H1 (cell line): ENCODE results near the gene RYR3. TPM values are rescaled to one million over a fixed set of nuclear protein-coding genes. Genes with fewer than 3 reads are reported as not detected.

Experiments
- CTCF ChIA-PET: fragments of 300-600 bp; sonication (Branson Sonifier 250); formaldehyde crosslinking; loops from one replicate; lab custom pipeline; 2021; ENCODE audit not compliant: partially characterized antibody; lab: Charles Lee
- POLR2A ChIA-PET: fragments of 300-600 bp; sonication (Branson Sonifier 250); formaldehyde crosslinking; loops from one replicate; lab custom pipeline; 2021; ENCODE audit warnings: inconsistent platforms; ENCODE audit not compliant: partially characterized antibody; lab: Charles Lee
- DNase-seq, 2 experiments: peaks; one replicate each; pipeline versions ENCODE4 v3.0.0 to v3.0.0-alpha.2; 2010 to 2022; ENCODE audit warnings: low spot score in 2 of 2, low read depth in 1 of 2, mixed read lengths in 1 of 2
- FAIRE-seq: peaks from 2 replicates; lab custom pipeline; 2011; peaks lifted over from hg19 to GRCh38; lab: Jason Lieb, UNC
- H2AFZ ChIP-seq: 2 replicates; pipeline ENCODE4 v1.8.1; 2012; ENCODE audit warnings: low read length, inconsistent platforms
- H2AK5ac ChIP-seq: 2 replicates; pipeline ENCODE4 v1.6.1; 2013; ENCODE audit warnings: low read depth, low read length
- H2BK120ac ChIP-seq: replicated peaks from 2 replicates; pipeline ENCODE3; 2013; ENCODE audit warnings: low read depth, low read length, inconsistent platforms
- H2BK12ac ChIP-seq: 2 replicates; pipeline ENCODE4 v1.6.1; 2013; ENCODE audit warnings: low read depth, low read length
- H2BK15ac ChIP-seq: 2 replicates; pipeline ENCODE4 v1.6.1; 2013; ENCODE audit warnings: low read length
- H2BK20ac ChIP-seq: 2 replicates; pipeline ENCODE4 v1.6.1; 2013; ENCODE audit warnings: low read length
- H2BK5ac ChIP-seq: 2 replicates; pipeline ENCODE4 v1.6.1; 2013; ENCODE audit warnings: low read depth, low read length
- H3K14ac ChIP-seq: 2 replicates; pipeline ENCODE4 v1.6.1; 2013; ENCODE audit warnings: inconsistent platforms; ENCODE audit not compliant: insufficient read length
- H3K18ac ChIP-seq: 2 replicates; pipeline ENCODE4 v1.6.1; 2013; ENCODE audit warnings: low read length; ENCODE audit errors: extremely low read depth
- H3K23ac ChIP-seq: 2 replicates; pipeline ENCODE4 v1.6.1; 2013; ENCODE audit warnings: inconsistent platforms; ENCODE audit not compliant: insufficient read length
- H3K23me2 ChIP-seq: 2 replicates; pipeline ENCODE4 v1.6.1; 2013; ENCODE audit warnings: low read depth, low read length
- H3K27ac ChIP-seq: 2 replicates; pipeline ENCODE4 v1.6.1; 2011; ENCODE audit warnings: low read depth, low read length, inconsistent platforms
- H3K27me3 ChIP-seq, 4 experiments: replicated peaks in 1 of 4; 1 replicate in 1 of 4; 2 replicates in 3 of 4; pipeline versions ENCODE4 v1.6.1 to v1.8.1; 2011 to 2013; ENCODE audit warnings: low read length in 3 of 4, mild to moderate bottlenecking in 3 of 4, inconsistent platforms in 2 of 4, mixed read lengths in 2 of 4, moderate library complexity in 1 of 4; ENCODE audit not compliant: control insufficient read depth in 3 of 4, insufficient read depth in 3 of 4; ENCODE audit errors: extremely low read depth in 1 of 4
- H3K36me3 ChIP-seq, 4 experiments: 2 replicates each; pipeline versions ENCODE4 v1.6.1 to v1.8.1; 2011 to 2013; ENCODE audit warnings: mild to moderate bottlenecking in 4 of 4, low read length in 3 of 4, moderate library complexity in 2 of 4, control low read depth in 1 of 4, inconsistent platforms in 1 of 4; ENCODE audit not compliant: insufficient read depth in 4 of 4, control insufficient read depth in 2 of 4
- H3K4ac ChIP-seq: replicated peaks from 2 replicates; pipeline ENCODE3; 2013; ENCODE audit warnings: low read length, low read depth, mixed read lengths, inconsistent platforms; ENCODE audit not compliant: insufficient read length
- H3K4me1 ChIP-seq, 4 experiments: replicated peaks in 1 of 4; 1 replicate in 1 of 4; 2 replicates in 3 of 4; pipeline versions ENCODE4 v1.6.1 to v1.8.1; 2011 to 2013; ENCODE audit warnings: low read length in 3 of 4, inconsistent platforms in 2 of 4, mixed read lengths in 1 of 4; ENCODE audit not compliant: insufficient read depth in 4 of 4, control insufficient read depth in 3 of 4
- H3K4me2 ChIP-seq, 2 experiments: 2 replicates each; pipeline versions ENCODE4 v1.6.1 to v1.8.1; 2011 to 2013; ENCODE audit warnings: low read depth in 2 of 2, low read length in 2 of 2, control low read depth in 1 of 2, inconsistent platforms in 1 of 2, mild to moderate bottlenecking in 1 of 2; ENCODE audit not compliant: insufficient read depth in 1 of 2
- H3K4me3 ChIP-seq, 4 experiments: fragments of 200-600, 300-600 bp in 1 of 4; sonication (generic), shearing (Covaris generic), sonication (Bioruptor Twin) in 1 of 4; 2 replicates each; pipeline versions ENCODE4 v1.5.1 to v1.8.1; 2011 to 2016; ENCODE audit warnings: low read length in 4 of 4, low read depth in 3 of 4, control low read depth in 2 of 4, inconsistent platforms in 2 of 4, mild to moderate bottlenecking in 2 of 4, mixed read lengths in 1 of 4, moderate library complexity in 1 of 4; ENCODE audit not compliant: insufficient read depth in 2 of 4; ENCODE audit errors: extremely low read depth in 1 of 4
- H3K56ac ChIP-seq: replicated peaks from 2 replicates; pipeline ENCODE3; 2013; ENCODE audit warnings: low read depth, mild to moderate bottlenecking, mixed read lengths, low read length, inconsistent platforms; ENCODE audit not compliant: insufficient read length
- H3K79me1 ChIP-seq: 2 replicates; pipeline ENCODE4 v1.6.1; 2013; ENCODE audit warnings: low read depth, low read length, control low read depth
- H3K79me2 ChIP-seq, 2 experiments: 2 replicates each; pipeline versions ENCODE4 v1.6.1 to v1.8.1; 2012 to 2013; ENCODE audit warnings: low read length in 2 of 2, mild to moderate bottlenecking in 2 of 2, inconsistent platforms in 1 of 2; ENCODE audit not compliant: insufficient read depth in 2 of 2, control insufficient read depth in 1 of 2
- H3K9ac ChIP-seq, 4 experiments: replicated peaks in 1 of 4; 1 replicate in 1 of 4; 2 replicates in 3 of 4; pipeline versions ENCODE4 v1.6.1 to v1.8.1; 2011 to 2013; ENCODE audit warnings: low read depth in 3 of 4, low read length in 3 of 4, control low read depth in 2 of 4, mild to moderate bottlenecking in 2 of 4, moderate library complexity in 2 of 4, inconsistent platforms in 1 of 4; ENCODE audit errors: extremely low read depth in 1 of 4
- H3K9me3 ChIP-seq, 2 experiments: 2 replicates each; pipeline versions ENCODE4 v1.6.1 to v1.8.1; 2012 to 2013; ENCODE audit warnings: mild to moderate bottlenecking in 2 of 2, moderate library complexity in 2 of 2, control low read depth in 1 of 2, inconsistent platforms in 1 of 2, low read depth in 1 of 2, low read length in 1 of 2, mixed read lengths in 1 of 2; ENCODE audit not compliant: insufficient read depth in 2 of 2
- H4K20me1 ChIP-seq, 2 experiments: replicated peaks in 1 of 2; 2 replicates each; pipeline versions ENCODE3 to v1.8.1; 2011 to 2013; ENCODE audit warnings: inconsistent platforms in 2 of 2, low read length in 2 of 2, mild to moderate bottlenecking in 1 of 2; ENCODE audit not compliant: insufficient read depth in 2 of 2, control insufficient read depth in 1 of 2
- H4K5ac ChIP-seq: 2 replicates; pipeline ENCODE4 v1.6.1; 2013; ENCODE audit warnings: low read length, low read depth, mixed read lengths, inconsistent platforms; ENCODE audit not compliant: insufficient read length
- H4K8ac ChIP-seq: 2 replicates; pipeline ENCODE4 v1.8.0; 2013; ENCODE audit warnings: mild to moderate bottlenecking, moderate library complexity, low read length, inconsistent platforms; ENCODE audit not compliant: insufficient read depth; ENCODE audit errors: extremely low read depth
- H4K91ac ChIP-seq: replicated peaks from 2 replicates; pipeline ENCODE3; 2013; ENCODE audit warnings: low read length, mixed read lengths, inconsistent platforms; ENCODE audit not compliant: insufficient read length
- BCL11A ChIP-seq, 2 experiments: IDR thresholded peaks; one replicate each; pipeline ENCODE4 v1.6.1; 2011; ENCODE audit warnings: low read depth in 2 of 2, low read length in 2 of 2, mild to moderate bottlenecking in 2 of 2
- CHD1 ChIP-seq: IDR thresholded peaks from 2 replicates; pipeline ENCODE4 v1.6.1; 2012; ENCODE audit warnings: low read depth, low read length, improper control_type of control experiment
- CHD2 ChIP-seq: IDR thresholded peaks from 2 replicates; pipeline ENCODE4 v1.6.1; 2012; ENCODE audit warnings: low read length, improper control_type of control experiment
- GTF2F1 ChIP-seq: IDR thresholded peaks from 2 replicates; pipeline ENCODE4 v1.6.1; 2012; ENCODE audit warnings: low read depth, low read length, improper control_type of control experiment, borderline replicate concordance
- HDAC6 ChIP-seq: IDR thresholded peaks from one replicate; pipeline ENCODE4 v1.7.1; 2012; ENCODE audit warnings: low read depth, mild to moderate bottlenecking, inconsistent platforms, low read length, moderate library complexity
- KDM4A ChIP-seq: IDR thresholded peaks from one replicate; pipeline ENCODE4 v1.7.1; 2012; ENCODE audit warnings: low read depth, mild to moderate bottlenecking, moderate library complexity, low read length, inconsistent platforms; ENCODE audit not compliant: severe bottlenecking
- MAFK ChIP-seq: IDR thresholded peaks from 2 replicates; pipeline ENCODE4 v1.6.1; 2012; ENCODE audit warnings: low read depth, mild to moderate bottlenecking, improper control_type of control experiment, low read length
- NRF1 ChIP-seq: IDR thresholded peaks from 2 replicates; pipeline ENCODE4 v1.6.1; 2011; ENCODE audit warnings: mild to moderate bottlenecking, low read depth, low read length, improper control_type of control experiment
- PHF8 ChIP-seq: fragments of 200-600 bp; sonication (generic); conservative IDR thresholded peaks from 2 replicates; pipeline ENCODE4 v1.7.1; 2012; ENCODE audit warnings: low read depth, mild to moderate bottlenecking, inconsistent platforms, low read length, moderate library complexity
- POLR2A ChIP-seq, 2 experiments: IDR thresholded peaks; 1 replicate in 1 of 2; 2 replicates in 1 of 2; pipeline ENCODE4 v1.6.1; 2011; ENCODE audit warnings: low read depth in 2 of 2, low read length in 2 of 2, mild to moderate bottlenecking in 2 of 2; ENCODE audit errors: control extremely low read depth in 1 of 2
- POLR2AphosphoS5 ChIP-seq: IDR thresholded peaks from 2 replicates; pipeline ENCODE4 v1.6.1; 2011; ENCODE audit warnings: low read depth, low read length
- POU5F1 ChIP-seq: IDR thresholded peaks from 2 replicates; pipeline ENCODE4 v1.6.1; 2011; ENCODE audit warnings: low read depth, mild to moderate bottlenecking, low read length, moderate library complexity
- RFX5 ChIP-seq: IDR thresholded peaks from 2 replicates; pipeline ENCODE4 v1.6.1; 2011; ENCODE audit warnings: low read depth, low read length, improper control_type of control experiment, borderline replicate concordance
- SP2 ChIP-seq: IDR thresholded peaks from 2 replicates; pipeline ENCODE4 v1.6.1; 2012; ENCODE audit warnings: mild to moderate bottlenecking, low read length, inconsistent platforms
- TAF1 ChIP-seq: IDR thresholded peaks from 2 replicates; pipeline ENCODE4 v1.6.1; 2011; ENCODE audit warnings: mild to moderate bottlenecking, low read depth, low read length
- TBP ChIP-seq: IDR thresholded peaks from 2 replicates; pipeline ENCODE4 v1.6.1; 2011; ENCODE audit warnings: low read depth, low read length, improper control_type of control experiment
- WGBS, 2 experiments: shearing (Covaris generic) in 1 of 2; methylation state at CpG; one replicate each; pipeline versions ENCODE4 v1.1.6 to v1.1.7; 2013 to 2015; ENCODE audit warnings: low lambda C conversion rate in 2 of 2, mixed read lengths in 2 of 2, inconsistent platforms in 1 of 2, low coverage in 1 of 2, missing lambda C conversion rate in 1 of 2; ENCODE audit not compliant: insufficient replicate concordance in 2 of 2, insufficient coverage in 1 of 2, insufficient read length in 1 of 2; ENCODE audit errors: extremely low coverage in 1 of 2, missing lambda C conversion rate in 1 of 2; 5-methylcytosine and 5-hydroxymethylcytosine counted together
- polyA plus RNA-seq, 7 experiments: library from polyadenylated mRNA; depleted of rRNA in 3 of 7; stranded (reverse) in 5 of 7; unstranded in 2 of 7; fragments of >200 nt in 5 of 7; fragments of 200-250 nt in 2 of 7; gene quantifications; 1 replicate in 5 of 7; 2 replicates in 1 of 7; 4 replicates in 1 of 7; pipeline versions ENCODE4 v1.2.1 to v1.2.3, GENCODE V29; 2011 to 2013; ENCODE audit warnings: missing spikeins in 2 of 7, mixed read lengths in 2 of 7
- total RNA-seq: library from RNA; stranded (reverse); fragmentation: NEBNext Ultra II Directional; extraction: Animal tissue kit (Norgen Biotek cat#: 25700); gene quantifications from 2 replicates; pipeline ENCODE4 v1.2.1, GENCODE V29; 2021

The RYR3 gene
- total and polyA plus RNA-seq, 2 of the 8 experiments (the other 6 are each of a cell fraction or from before 2014, with no cell fraction given) = 0.33 to 3.4 TPM

DNA sequence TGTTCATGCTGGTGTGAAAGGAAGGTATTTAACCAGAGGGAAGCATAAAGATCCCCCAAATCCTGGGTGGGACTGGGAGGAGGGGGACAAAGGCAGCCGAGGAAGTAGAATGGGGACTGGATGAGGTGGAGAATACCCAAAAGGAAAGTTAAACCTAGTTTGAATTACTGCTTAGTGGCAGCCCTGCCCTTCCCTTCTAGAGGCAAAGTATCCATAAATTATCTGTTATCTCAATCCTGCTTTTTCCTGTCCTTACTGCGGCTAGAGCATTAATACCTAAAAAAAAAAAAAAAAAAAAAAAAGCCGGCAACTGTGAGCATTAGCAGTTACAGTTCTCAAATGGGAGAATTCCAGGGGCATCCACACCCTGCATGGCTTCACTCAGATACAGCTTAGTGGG lies 139.0 kb downstream of the RYR3 start:
- ChIA-PET POLR2A (no interaction called here), CTCF (no interaction called here)
- Histone ChIP-seq H3K79me1 (no peaks in the 10 kb centered on the region), H4K5ac (no peak overlapping the region), H3K4me2 (no peak overlapping the region), H2BK12ac (no peak overlapping the region), H2AK5ac (no peak overlapping the region), H2BK20ac (no peak overlapping the region), H2BK5ac (no peak overlapping the region), H3K27ac (no peak overlapping the region), H2BK120ac (no peak overlapping the region), H3K4me1 (peaks cover 0 to 5% (median under 1%) of the 10 kb centered on the region in 4 experiments; a peak in 1 of 7 replicates), H4K20me1 (no peaks in the 10 kb centered on the region), H4K8ac (no peak overlapping the region), H3K14ac (no peak overlapping the region), H3K27me3 (no peaks in the 10 kb centered on the region; a peak in 1 of 7 replicates), H3K4me3 (no peak overlapping the region), H3K23ac (no peak overlapping the region), H3K79me2 (no peaks in the 10 kb centered on the region), H4K91ac (no peak overlapping the region), H3K56ac (no peak overlapping the region), H3K9ac (no peak overlapping the region), H3K4ac (no peak overlapping the region), H3K18ac (no peak overlapping the region), H3K23me2 (no peaks in the 10 kb centered on the region), H2AFZ (0 out of 2 replicates have a peak overlapping the region, but pooled peaks have one; percentile 8), H3K36me3 (no peaks in the 10 kb centered on the region; a peak in 2 of 8 replicates), H2BK15ac (no peak overlapping the region), H3K9me3 (no peaks in the 10 kb centered on the region)
- DNase-seq = no peak
- no peak for FAIRE-seq
- TF ChIP-seq CHD1 (no peak), POLR2AphosphoS5 (no peak), CHD2 (no peak), TAF1 (no peak), BCL11A (IDR thresholded peaks at IDR 0.05; ENCODE audit: low read depth in 2 of 2, low read length in 2 of 2) (no peak), SP2 (no peak), NRF1 (no peak), KDM4A (no peak), MAFK (no peak), HDAC6 (no peak), POLR2A (IDR thresholded peaks at IDR 0.05; ENCODE audit: control extremely low read depth in 1 of 2, low read depth in 2 of 2, low read length in 2 of 2) (no peak), RFX5 (no peak), PHF8 (no peak), TBP (no peak), GTF2F1 (no peak), POU5F1 (no peak)
- WGBS, 2 experiments = 64% methylated on average over 3 of the region's 3 CpGs; no CpG with 5 or more reads in 1 of the 2 experiments
